ENCODE data around the gene C1orf21.

The C1orf21 gene

GRCh38 chr1:184385865-184386311 is 941 bp upstream of the C1orf21 start:
- no peak for DNase-seq (ENCODE audit: low read depth in 2 of 2, low spot score in 1 of 2)

DNA sequence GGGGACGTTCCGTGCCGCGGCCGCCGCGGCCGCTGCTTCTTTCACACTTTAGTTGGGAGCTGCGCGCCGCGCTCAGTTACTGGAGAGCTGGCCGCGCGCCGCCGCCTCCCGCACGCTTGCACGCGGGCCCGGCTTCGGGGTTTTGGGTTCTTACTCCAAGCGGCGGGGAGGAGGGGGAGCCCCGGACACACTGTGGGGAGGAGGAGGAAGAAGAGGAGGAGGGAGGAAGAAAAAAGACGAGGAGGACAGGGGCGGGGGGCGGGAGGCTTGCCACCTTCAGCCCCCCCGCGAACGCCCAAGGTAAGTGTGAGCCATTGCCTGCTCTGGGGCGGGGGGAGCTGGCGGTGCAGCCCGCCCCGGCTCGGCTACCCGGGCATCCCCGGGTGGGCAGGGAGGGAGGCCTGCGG is 243 bp downstream of the C1orf21 start:
- DNase-seq (ENCODE audit: low read depth in 2 of 2, low spot score in 1 of 2): no peak

DNA sequence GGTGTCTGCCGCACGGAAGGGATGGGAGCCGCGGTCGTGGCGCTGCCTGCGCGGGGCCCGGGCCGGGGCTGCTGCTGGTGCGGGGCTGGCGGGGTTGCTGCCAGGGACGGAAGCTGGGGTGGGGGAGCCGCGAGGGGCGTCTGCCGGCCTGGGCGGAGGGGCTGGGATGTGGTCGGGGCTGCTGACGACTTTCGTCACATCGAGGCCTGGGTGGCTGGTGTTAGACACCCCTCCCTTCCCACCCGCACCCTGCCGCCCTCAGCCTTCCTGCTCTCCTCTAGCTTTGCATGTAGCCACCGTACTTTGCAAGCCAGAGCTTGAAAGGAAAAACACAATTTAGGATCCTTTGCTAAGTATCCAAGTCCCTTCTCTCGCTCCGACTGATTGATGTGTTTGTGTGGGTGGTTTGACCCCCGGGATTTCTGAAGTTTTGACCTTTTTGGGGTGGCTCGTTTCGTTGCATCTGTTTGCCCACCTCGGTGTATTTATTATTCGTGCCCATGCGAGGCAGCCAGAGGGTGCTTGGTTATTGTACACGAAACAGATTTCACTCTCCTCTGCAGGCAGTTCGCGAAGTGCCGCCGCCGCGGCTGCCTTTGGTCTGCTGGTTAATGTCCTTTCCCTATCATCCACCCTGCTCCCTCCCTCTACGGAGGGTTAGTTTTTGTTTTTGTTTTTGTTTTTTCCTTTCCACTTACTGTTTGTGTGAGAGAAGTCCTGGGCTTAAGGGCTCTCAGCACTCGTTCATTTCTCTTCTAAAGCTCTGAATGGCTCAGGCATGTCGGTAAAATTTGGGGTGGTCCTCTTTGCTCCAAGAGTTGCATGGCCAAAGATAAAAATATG is 868 bp downstream of the C1orf21 start:
- DNase-seq (ENCODE audit: low read depth in 2 of 2, low spot score in 1 of 2): peak; percentile 6 to 49

DNA sequence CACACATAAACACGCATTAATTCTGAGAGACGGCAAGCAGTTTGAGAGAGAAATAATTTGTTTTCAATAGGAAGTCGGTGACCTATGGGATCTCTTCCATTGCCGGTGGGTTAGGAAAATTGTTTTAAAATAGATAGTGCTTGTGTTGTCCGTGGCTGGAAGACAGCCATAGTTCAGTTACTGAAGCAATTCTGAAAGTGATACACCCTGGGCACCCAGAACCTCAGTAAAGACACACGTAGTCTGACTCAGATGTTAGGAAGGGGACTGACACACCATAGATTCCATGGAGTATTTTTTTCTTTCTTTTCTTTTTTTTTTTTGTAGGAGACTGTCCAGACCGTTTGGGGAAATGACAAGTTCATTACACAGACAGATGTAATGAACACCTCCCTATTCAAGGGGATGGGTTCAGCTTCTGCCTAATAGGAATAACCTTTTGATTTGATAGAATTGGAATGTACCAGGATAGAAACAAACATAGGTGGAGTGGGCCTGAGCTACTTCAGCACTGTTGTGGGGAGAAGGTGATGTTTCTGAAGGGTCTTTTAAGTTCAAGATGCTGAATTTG is 1.6 kb downstream of the C1orf21 start:
- DNase-seq (ENCODE audit: low read depth in 2 of 2, low spot score in 1 of 2): no peak

GRCh38 chr1:184388971-184389370 is 2.1 kb downstream of the C1orf21 start:
- no peak for DNase-seq (ENCODE audit: low read depth in 2 of 2, low spot score in 1 of 2)

GRCh38 chr1:184389446-184389845 is 2.6 kb downstream of the C1orf21 start:
- no peak for DNase-seq (ENCODE audit: low read depth in 2 of 2, low spot score in 1 of 2)

DNA sequence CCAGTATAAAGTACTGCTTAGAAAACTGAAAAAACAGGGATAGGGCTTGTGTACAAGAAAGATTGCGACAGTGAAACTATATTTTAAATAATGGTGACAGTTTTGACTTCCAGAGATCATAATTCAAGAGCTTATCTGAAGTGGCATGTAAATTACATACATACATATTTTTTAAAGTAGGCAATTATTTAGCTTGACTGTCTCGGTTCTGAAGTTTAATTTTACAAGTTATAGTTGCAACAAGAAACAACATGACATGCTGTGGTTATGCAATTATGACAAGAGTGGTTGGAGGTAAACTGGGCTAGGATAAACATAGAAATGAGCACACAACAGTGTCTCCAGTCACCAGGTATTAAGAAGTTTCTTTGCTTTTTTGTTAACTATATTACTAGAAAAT is 4.1 kb downstream of the C1orf21 start:
- no peak for DNase-seq (ENCODE audit: low read depth in 2 of 2, low spot score in 1 of 2)

DNA sequence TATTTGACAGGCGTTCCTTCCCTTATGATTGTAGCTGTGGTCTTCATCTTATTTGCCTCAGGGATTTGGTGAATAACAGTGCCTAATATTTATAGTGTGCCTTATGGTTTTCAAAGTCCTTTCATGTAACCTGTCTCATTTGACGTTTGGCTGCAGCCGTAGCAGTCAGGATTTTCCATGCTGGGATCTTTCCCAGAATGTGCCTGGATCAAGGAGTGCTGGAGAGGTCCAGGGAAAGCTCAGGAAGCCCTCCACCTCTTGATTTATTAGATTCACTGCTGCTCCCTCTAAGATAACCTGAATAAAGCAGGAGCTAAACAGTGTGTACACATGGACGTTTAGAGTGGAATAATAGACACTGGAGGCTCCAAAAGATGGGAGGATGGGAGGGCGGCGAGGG is 5.2 kb downstream of the C1orf21 start:
- no peak for DNase-seq (ENCODE audit: low read depth in 2 of 2, low spot score in 1 of 2)

GRCh38 chr1:184392779-184393522 is 6.1 kb downstream of the C1orf21 start:
- DNase-seq (ENCODE audit: low read depth in 2 of 2, low spot score in 1 of 2): no peak

DNA sequence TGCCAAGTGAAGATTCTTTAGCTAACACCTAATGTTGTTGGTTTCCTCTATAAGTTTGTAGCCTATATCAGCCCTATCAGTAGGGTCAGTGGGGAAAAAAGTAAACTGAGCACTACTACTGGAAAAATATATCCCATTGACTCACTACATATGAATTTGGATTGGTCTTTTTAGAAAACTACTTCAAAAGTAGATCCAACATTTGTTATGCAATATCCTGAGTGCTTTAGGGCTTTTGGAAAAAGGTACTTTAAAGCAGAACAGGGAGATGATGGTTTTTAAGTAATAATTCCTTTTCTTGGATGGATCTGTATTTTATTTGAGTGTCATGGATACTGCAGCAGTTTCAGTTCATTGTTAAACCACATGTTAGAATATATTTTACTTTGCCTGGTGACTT is 7.1 kb downstream of the C1orf21 start:
- no peak for DNase-seq (ENCODE audit: low read depth in 2 of 2, low spot score in 1 of 2)

DNA sequence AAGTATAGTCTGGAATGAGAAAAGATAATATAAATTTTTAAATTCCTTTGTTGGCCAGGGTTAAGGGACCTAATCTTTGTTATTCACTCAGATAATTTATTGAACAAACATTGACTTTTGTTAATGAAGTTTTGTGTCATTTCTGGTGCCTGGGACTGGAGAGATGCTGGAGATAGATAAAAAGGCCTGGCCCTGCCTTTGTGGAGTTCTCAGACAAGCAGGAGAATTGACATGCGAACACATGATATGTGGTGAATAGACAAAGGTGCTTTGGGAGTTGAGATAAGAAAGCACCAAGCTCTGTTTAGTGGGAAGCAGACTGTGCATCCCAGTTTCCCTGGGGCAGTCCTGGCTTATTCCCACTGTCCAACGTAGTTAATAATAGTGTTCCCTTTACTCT is 8.5 kb downstream of the C1orf21 start:
- no peak for DNase-seq (ENCODE audit: low read depth in 2 of 2, low spot score in 1 of 2)

DNA sequence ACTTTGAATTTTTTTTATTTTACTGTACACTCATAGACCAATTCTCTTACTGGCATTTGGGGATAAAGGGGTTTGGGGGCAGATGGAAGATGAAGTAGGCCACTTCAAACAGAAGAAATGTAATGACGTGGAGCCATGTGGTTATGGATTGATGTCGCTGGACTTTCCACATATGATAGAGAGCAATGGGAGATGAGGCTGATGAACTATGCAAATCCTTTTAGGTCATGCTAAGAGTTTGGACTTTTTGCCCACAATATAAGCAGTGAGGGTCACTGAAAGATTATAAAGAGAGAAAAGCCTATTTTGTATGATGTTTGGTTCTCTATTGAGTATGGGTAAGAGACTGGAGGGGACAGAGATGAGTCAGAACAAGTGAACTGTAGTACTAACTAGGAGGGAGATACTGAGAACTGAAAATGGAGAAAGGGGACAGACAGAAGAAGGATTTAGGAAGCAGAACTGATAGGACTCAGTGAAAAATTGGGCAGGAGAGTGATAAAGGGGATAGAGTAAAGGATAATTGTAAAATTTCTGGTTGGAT is 9.2 kb downstream of the C1orf21 start:
- no peak for DNase-seq (ENCODE audit: low read depth in 2 of 2, low spot score in 1 of 2)

DNA sequence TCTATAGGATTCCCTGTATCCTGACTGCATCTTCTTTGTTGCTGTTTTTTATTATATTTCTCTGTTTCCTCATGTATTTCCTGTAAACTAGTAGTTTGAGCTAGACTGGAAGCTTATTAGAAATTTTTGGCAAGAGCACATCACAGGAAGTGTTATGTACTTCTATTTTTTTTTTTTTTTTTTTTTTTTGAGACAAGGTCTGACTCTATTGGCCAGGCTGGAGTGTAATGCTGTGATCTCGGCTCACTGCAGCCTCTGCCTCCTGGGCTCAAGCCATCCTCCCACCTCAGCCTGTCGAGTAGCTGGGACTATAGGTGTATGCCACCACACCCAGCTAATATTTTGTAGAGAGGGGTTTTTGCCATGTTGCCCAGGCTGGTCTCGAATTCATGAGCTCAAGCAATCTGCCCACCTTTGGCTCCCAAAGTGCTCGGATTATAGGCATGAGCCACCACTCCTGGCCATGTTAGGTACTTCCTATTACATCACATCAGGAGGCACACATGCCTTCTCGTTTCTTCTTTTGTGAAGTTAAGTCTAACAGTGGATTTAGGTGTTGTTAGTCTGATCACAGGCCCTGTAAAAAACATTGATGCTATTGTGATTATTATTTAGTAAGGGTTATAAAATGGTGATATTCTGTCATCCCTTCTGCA is 12.5 kb downstream of the C1orf21 start:
- DNase-seq (ENCODE audit: low read depth in 2 of 2, low spot score in 1 of 2): no peak

DNA sequence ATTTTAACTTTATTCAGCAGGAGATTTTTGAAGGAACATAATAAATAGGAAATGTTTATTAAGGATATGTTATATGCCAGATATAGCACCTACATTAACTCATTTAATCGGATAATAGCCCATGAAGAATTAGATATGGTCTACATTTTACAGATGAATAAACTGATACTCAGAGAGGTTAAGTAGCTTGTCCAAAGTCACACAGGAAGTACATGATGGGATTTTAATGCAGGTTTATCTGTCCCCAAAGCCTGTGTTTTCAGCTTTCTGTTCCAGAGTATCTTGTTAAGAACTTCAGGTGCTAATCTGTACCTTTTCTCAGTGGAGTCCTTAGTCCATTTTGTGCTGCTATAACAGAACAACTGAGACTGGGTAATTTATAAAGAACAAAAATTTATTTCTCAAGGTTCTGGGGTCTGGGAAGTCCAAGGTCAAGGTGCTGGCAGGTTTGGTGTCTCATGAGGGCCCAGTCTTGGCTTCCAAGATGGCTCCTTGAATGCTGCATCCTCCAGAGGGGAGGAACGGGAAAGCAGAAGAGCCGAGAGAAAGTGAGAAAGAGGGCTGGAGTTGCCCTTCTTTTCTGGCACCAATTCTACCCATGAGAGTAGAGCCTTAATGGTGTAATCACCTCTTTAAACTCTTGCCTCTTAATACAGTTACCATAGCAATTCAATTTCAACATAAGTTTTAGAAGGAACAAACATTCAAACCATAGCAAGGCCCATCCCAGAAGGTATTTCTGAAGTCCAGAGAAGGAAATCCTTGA is 17.3 kb downstream of the C1orf21 start:
- no peak for DNase-seq (ENCODE audit: low read depth in 2 of 2, low spot score in 1 of 2)

DNA sequence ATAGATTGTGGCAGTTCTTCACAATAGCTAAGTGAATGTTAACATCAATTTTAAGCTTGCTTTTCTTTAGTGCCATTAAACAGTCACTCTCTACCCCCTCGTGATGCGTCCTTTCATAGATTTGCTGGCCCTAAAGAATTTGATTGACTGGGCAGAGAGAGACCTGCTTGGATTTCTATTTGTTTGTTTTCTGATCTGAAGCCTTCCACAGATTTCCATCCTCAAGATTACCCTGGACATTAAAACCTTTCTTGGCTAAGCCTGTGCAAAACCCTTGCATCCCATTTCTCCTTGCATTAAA is 17.8 kb downstream of the C1orf21 start:
- no peak for DNase-seq (ENCODE audit: low read depth in 2 of 2, low spot score in 1 of 2)

DNA sequence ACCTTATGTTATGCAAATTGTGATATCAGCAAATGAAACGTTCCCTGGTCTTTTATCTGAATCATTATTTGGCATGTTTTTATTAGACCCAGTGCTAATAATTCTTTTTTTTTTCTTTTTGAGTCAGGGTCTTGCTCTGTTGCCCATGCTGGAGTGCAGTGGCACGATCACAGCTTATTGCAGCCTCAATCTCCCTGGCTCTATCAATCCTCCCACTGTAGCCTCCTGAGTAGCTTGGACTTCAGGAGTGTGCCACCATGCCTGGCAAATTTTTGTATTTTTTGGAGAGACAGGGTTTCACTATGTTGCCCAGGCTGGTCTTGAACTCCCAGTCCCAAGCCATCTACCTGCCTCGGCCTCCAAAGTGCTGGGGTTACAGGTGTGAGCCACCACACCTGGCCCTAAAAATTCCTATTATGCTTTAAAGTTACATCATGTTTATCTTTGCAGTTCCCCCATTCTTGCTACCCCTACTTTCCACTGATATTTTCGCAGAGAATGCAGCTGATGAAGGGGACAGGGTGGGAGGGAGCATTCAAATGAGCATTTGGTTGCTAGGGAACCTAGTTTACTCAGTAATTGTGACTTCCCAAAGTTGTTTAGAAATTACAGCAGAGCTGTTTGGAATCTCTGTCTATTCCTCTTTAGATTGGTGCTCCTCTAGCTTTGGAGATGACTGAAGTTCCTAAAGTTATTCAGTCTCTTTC is 18.4 kb downstream of the C1orf21 start:
- DNase-seq (ENCODE audit: low read depth in 2 of 2, low spot score in 1 of 2): no peak

DNA sequence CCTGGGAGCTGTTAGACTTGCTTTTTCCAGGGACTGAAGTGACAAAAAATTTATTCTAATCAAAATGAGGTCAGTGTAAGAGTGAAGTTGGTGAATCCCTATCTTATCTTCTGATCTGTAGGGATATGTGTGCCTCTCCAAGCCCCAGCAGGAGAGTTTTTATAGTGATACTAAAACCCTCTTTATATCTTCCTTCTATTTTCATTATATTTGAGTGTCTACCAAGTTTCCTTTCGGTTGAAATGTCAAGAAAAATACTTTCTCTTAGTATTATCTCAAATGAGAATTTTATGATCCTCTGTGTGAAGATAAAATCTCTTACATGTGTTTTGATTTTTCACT is 18.9 kb downstream of the C1orf21 start:
- DNase-seq (ENCODE audit: low read depth in 2 of 2, low spot score in 1 of 2): no peak

- DNase-seq (ENCODE audit: low read depth in 2 of 2, low spot score in 1 of 2): no peak
Measured at GRCh38 chr1:184406479-184406878, 19.6 kb downstream of the C1orf21 start.

- DNase-seq (ENCODE audit: low read depth in 2 of 2, low spot score in 1 of 2): no peak
Measured at GRCh38 chr1:184407816-184408510, 21.1 kb downstream of the C1orf21 start.

GRCh38 chr1:184408580-184408979 is 21.8 kb downstream of the C1orf21 start:
- DNase-seq (ENCODE audit: low read depth in 2 of 2, low spot score in 1 of 2): no peak

Measured in stimulated activated CD8-positive, alpha-beta memory T cell treated with anti-CD3 and anti-CD28 coated beads, Interleukin-4, amount 100 ng/mL, for 4 hours (primary cell).